ENCODE data around the gene HIVEP2. TPM values are rescaled to one million over a fixed set of nuclear protein-coding genes. Genes with fewer than 3 reads are reported as not detected.

HIVEP2 gene
- total and polyA plus RNA-seq, 2 of the 4 experiments (the other 2 are of a cell fraction) = 4.3 to 11.3 TPM

GRCh38 chr6:142839686-142840040 is 105.3 kb downstream of the HIVEP2 start:
- CTCF ChIA-PET = interaction anchor here (1.1 kb wide), 1 partner anchor 10 kb away, joined by 5 read pairs; no protein-coding TSS in a partner anchor
- no peak for ATAC-seq (ENCODE audit: low read depth)
- Histone ChIP-seq H4K8ac (ENCODE audit: low read depth in 2 of 2, low read length in 2 of 2) (no peak overlapping the region), H3K27ac (ENCODE audit: insufficient read depth, low read length) (no peak overlapping the region), H3K4me2 (ENCODE audit: low read depth, low read length) (no peak overlapping the region), H3K14ac (replicated peaks; ENCODE audit: low read depth, low read length) (peak overlapping the region; percentile 44; the same call in 1 of the 2 replicates), H2BK120ac (ENCODE audit: low read depth, low read length) (no peak overlapping the region), H3K36me3 (ENCODE audit: control insufficient read depth, insufficient read depth, low read length) (no peaks in the 10 kb centered on the region), H3K9ac (ENCODE audit: low read depth, low read length) (no peak overlapping the region), H2BK5ac (ENCODE audit: low read depth, low read length, poor library complexity, severe bottlenecking) (peak overlapping the region; percentile 37), H4K91ac (ENCODE audit: insufficient read depth, low read depth, low read length) (no peak overlapping the region), H3K4ac (ENCODE audit: low read depth, low read length) (no peak overlapping the region), H2AK9ac (replicated peaks; ENCODE audit: low read depth, low read length, poor library complexity) (no peak overlapping the region), H2AK5ac (ENCODE audit: low read depth, low read length) (peak overlapping the region; percentile 32; the same call in 1 of the 2 replicates), H2BK20ac (ENCODE audit: low read depth, low read length) (0 out of 2 replicates have a peak overlapping the region, but pooled peaks have one; percentile 35), H3K4me1 (ENCODE audit: control insufficient read depth, insufficient read depth, low read length) (peaks cover 10% of the 10 kb centered on the region; the same call in 1 of the 2 replicates), H3K79me1 (ENCODE audit: low read depth in 1 of 2, low read length in 2 of 2) (peaks cover 23 to 47% of the 10 kb centered on the region in 2 experiments), H2BK15ac (ENCODE audit: low read depth, low read length) (no peak overlapping the region), H3K18ac (ENCODE audit: low read depth, low read length) (no peak overlapping the region), H3K4me3 (ENCODE audit: insufficient read depth, low read depth, low read length) (no peak overlapping the region), H4K5ac (ENCODE audit: low read depth, low read length) (no peak overlapping the region), H3K9me1 (ENCODE audit: insufficient read depth, low read length) (peaks cover 5% of the 10 kb centered on the region; the same call in 1 of the 2 replicates), H4K20me1 (ENCODE audit: insufficient read depth, low read length) (peaks cover 3% of the 10 kb centered on the region; the same call in 1 of the 2 replicates), H3K56ac (ENCODE audit: extremely low read depth, insufficient read depth, low read length) (no peak overlapping the region), H3K23ac (ENCODE audit: low read depth, low read length) (no peak overlapping the region), H3K27me3 (ENCODE audit: control insufficient read depth, insufficient read depth, low read length) (no peaks in the 10 kb centered on the region), H2AFZ (replicated peaks; ENCODE audit: low read length, poor library complexity) (no peak overlapping the region), H3K9me3 (ENCODE audit: control insufficient read depth, insufficient read depth, low read length) (no peaks in the 10 kb centered on the region)
- no peak for DNase-seq
- dilution Hi-C loops (cut with HindIII; ENCODE audit: low sequenced_read_pairs, unreplicated experiment) = no loop called here
- WGBS, 2 experiments (ENCODE audit: extremely low coverage in 2 of 2, insufficient read length in 1 of 2) = no CpG with 5 or more reads among the region's 2 CpGs
- BruUV-seq (replicated peaks) = no TSS peak
- POLR2A ChIA-PET (ENCODE audit: unreplicated experiment) = no interaction called here
- intact Hi-C loops (cut with micrococcal nuclease) = no loop called here
- in situ Hi-C loops (cut with MboI; ENCODE audit: low sequenced_read_pairs) = no loop called here
- TF ChIP-seq USF2 (IDR thresholded peaks at IDR 0.05; ENCODE audit: low read depth, low read length) (no peak), SMC3 (IDR thresholded peaks at IDR 0.05; ENCODE audit: low read depth, low read length) (no peak), MXI1 (IDR thresholded peaks at IDR 0.05; ENCODE audit: borderline replicate concordance, low read depth, low read length) (no peak), FOS (IDR thresholded peaks at IDR 0.05; ENCODE audit: low read depth, low read length) (no peak), NFE2L2 (IDR thresholded peaks at IDR 0.05; ENCODE audit: low read depth, low read length) (no peak), MAFK (IDR thresholded peaks at IDR 0.05; ENCODE audit: low read depth, low read length) (no peak), RAD21 (IDR thresholded peaks at IDR 0.05; ENCODE audit: low read length) (no peak), BHLHE40 (IDR thresholded peaks at IDR 0.05; ENCODE audit: low read depth, low read length) (no peak), RFX5 (IDR thresholded peaks at IDR 0.05; ENCODE audit: low read depth, low read length) (no peak), CEBPB (IDR thresholded peaks at IDR 0.05; ENCODE audit: low read depth, low read length) (no peak), POLR2A (IDR thresholded peaks at IDR 0.05; ENCODE audit: low read depth, low read length) (no peak), CHD1 (IDR thresholded peaks at IDR 0.05; ENCODE audit: low read depth, low read length) (no peak), CTCF (conservative IDR thresholded peaks at IDR 0.05; ENCODE audit: low read depth, low read length) (no peak), RCOR1 (IDR thresholded peaks at IDR 0.05; ENCODE audit: insufficient replicate concordance, low read length) (no peak)
- TF ChIP-seq, protein P1, sequence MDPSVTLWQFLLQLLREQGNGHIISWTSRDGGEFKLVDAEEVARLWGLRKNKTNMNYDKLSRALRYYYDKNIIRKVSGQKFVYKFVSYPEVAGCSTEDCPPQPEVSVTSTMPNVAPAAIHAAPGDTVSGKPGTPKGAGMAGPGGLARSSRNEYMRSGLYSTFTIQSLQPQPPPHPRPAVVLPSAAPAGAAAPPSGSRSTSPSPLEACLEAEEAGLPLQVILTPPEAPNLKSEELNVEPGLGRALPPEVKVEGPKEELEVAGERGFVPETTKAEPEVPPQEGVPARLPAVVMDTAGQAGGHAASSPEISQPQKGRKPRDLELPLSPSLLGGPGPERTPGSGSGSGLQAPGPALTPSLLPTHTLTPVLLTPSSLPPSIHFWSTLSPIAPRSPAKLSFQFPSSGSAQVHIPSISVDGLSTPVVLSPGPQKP (IDR thresholded peaks at IDR 0.05; ENCODE audit: borderline replicate concordance, low read depth, low read length) = no peak
